HG03439 (cell line): Measurements from ENCODE around the gene RPS17.
"Not testable (repeated sequence)": the region's sequence is repeated elsewhere in the genome, so short reads cannot be mapped to it uniquely, and the experiment has no call there.

ENCODE experiments used
- ATAC-seq: cut with Tn5 transposase; IDR thresholded peaks from one replicate; pipeline ENCODE4 v1.9.1; 2021; ENCODE audit warnings: mild to moderate bottlenecking, moderate library complexity; ENCODE audit not compliant: unreplicated experiment

The RPS17 gene

GRCh38 chr15:82548700-82549099 is 8.4 kb upstream of the RPS17 start:
- no peak for ATAC-seq

- ATAC-seq: no peak
Measured at GRCh38 chr15:82545478-82545877, 5.2 kb upstream of the RPS17 start.

GRCh38 chr15:82545002-82545401 is 4.7 kb upstream of the RPS17 start:
- ATAC-seq: no peak

GRCh38 chr15:82544431-82544830 is 4.2 kb upstream of the RPS17 start:
- ATAC-seq: no peak

GRCh38 chr15:82543160-82543559 is 2.9 kb upstream of the RPS17 start:
- no peak for ATAC-seq

- no peak for ATAC-seq
Measured at GRCh38 chr15:82540984-82541431, 751 bp upstream of the RPS17 start.

GRCh38 chr15:82539691-82540054 is 584 bp downstream of the RPS17 start:
- ATAC-seq: no peak

- ATAC-seq: no peak
Measured at GRCh38 chr15:82538961-82539690, 1.1 kb downstream of the RPS17 start.

- ATAC-seq: no peak
Measured at GRCh38 chr15:82537351-82537908, 2.8 kb downstream of the RPS17 start.

GRCh38 chr15:82536409-82537350 is 3.6 kb downstream of the RPS17 start:
- no peak for ATAC-seq

GRCh38 chr15:82535566-82536408 is 4.5 kb downstream of the RPS17 start:
- no peak for ATAC-seq

- ATAC-seq: not testable (repeated sequence)
Measured at GRCh38 chr15:82535151-82535550, 5.1 kb downstream of the RPS17 start.

GRCh38 chr15:82534457-82534861 is 5.8 kb downstream of the RPS17 start:
- ATAC-seq: not testable (repeated sequence)

GRCh38 chr15:82533801-82534200 is 6.5 kb downstream of the RPS17 start:
- ATAC-seq: no peak

GRCh38 chr15:82532991-82533481 is 7.2 kb downstream of the RPS17 start:
- no peak for ATAC-seq

GRCh38 chr15:82532383-82532990 is 7.8 kb downstream of the RPS17 start:
- ATAC-seq: no peak

GRCh38 chr15:82531496-82532382 is 8.5 kb downstream of the RPS17 start:
- ATAC-seq: no peak

GRCh38 chr15:82530606-82531379 is 9.5 kb downstream of the RPS17 start:
- ATAC-seq: peak; percentile 86
